HK-2 (cell line): ENCODE data around the gene AXIN1.
"Not testable (repeated sequence)": the region's sequence is repeated elsewhere in the genome, so short reads cannot be mapped to it uniquely, and the experiment has no call there.

ENCODE experiments used
- DNase-seq: peaks from one replicate; pipeline ENCODE4 v3.0.0-alpha.2; 2018; ENCODE audit not compliant: unreplicated experiment

Gene AXIN1

DNA sequence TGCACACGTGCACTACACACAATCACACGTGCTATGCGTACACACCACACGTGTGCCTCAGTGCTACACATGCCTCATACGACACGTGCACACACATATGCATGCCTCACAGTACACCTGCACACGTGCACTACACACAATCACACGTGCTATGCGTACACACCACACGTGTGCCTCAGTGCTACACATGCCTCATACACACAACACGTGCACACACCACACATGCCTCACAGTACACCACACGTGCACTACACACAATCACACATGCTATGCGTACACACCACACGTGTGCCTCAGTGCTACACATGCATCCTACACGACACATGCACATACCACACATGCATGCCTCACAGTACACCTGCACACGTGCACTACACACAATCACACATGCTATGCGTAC is 85.0 kb downstream of the AXIN1 start:
- DNase-seq: not testable (repeated sequence)

DNA sequence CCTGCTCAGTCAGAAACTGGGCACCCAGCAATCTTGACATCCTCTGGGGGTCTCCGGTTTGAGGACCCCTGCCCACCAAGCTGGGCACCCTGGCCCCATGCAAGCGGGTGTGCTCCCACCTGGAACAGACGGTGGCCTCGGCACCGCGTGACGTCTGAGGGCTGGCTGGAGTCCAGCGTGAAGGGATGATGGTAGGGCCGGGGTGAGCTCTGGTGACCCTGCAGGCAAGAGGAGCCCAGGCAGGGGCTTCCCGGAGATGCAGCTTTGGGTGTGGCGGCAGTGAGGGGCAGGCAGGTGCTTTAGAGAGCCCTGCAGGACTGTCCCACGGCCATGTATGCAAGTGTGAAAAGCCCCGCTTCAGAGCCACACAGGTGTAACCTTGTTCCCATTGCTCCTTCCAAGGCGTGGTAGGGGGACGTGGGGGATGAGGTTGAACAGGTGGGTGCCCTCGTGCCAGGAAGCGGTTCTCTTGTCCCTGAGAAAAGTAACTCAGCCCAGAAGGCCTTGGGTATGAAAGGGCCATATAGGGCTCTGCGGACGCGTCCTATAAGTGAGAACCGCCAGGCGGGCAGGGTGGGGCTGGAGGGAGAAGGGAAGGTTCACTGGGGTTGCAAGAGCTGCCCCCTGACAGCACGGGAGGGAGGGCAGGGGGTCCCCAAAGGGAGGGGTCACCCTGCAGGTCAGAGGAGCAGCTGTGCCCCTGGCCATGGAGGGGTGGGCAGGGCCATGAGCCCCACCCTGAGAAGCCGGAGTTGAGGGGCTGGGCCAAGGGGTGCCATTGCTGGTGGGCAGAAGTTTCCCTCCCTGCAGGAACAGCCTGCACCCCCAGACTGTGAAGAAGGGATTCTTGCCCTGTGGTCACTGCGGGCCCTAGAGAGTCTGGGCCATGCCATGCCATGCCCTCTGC is 86.0 kb downstream of the AXIN1 start:
- no peak for DNase-seq

GRCh38 chr16:265711-266110 is 86.8 kb downstream of the AXIN1 start:
- no peak for DNase-seq

- DNase-seq: no peak
These were observed 87.5 kb downstream of the AXIN1 start for GRCh38 chr16:265002-265529.

GRCh38 chr16:264440-264951 is 88.0 kb downstream of the AXIN1 start:
- no peak for DNase-seq

DNA sequence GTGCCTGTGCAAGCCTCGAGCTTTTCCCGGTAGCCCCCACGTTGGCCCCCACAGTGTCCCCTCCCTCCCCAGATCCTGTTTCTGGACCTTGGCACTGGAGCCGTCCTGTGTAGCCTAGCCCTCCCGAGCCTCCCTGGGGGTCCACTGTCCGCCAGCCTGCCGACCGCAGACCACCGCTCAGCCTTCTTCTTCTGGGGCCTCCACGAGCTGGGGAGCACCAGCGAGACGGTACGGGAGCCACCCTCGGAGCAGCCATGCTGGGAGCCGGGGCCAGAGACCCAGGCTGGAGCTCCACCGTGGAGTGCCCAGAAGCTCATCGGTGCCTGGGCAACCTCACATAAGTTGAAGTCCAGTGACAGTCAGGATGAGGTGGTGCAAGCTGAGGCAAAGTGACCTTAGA is 88.6 kb downstream of the AXIN1 start:
- DNase-seq: no peak

- no peak for DNase-seq
These were observed 89.2 kb downstream of the AXIN1 start for GRCh38 chr16:263182-263774.

DNA sequence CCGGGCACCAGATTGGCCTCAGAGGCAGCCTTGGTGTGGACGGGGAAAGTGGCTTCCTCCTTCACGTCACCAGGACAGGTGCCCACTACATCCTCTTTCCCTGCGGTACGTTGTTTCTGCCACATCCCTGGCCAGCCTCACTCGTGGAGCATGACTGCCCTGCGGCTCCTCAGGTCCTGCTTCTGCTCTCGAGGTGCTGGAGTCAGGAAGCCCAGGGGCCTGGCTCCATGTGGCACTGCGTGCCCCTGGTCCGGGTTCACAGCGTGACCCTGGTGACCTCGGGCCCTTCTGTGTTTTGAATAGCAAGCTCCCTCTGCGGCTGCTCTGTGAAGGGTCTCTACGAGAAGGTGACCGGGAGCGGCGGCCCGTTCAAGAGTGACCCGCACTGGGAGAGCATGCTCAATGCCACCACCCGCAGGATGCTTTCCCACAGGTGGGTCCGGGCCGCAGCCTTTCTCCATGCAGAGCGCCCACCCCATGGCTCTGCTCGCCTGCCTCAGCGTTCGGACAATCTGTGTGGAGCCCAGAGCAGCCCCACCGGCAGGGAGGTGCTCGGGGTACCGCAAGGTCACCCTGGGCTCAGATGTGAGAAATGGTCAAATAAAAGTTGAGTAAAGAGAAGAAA is 90.3 kb downstream of the AXIN1 start:
- DNase-seq: no peak

DNA sequence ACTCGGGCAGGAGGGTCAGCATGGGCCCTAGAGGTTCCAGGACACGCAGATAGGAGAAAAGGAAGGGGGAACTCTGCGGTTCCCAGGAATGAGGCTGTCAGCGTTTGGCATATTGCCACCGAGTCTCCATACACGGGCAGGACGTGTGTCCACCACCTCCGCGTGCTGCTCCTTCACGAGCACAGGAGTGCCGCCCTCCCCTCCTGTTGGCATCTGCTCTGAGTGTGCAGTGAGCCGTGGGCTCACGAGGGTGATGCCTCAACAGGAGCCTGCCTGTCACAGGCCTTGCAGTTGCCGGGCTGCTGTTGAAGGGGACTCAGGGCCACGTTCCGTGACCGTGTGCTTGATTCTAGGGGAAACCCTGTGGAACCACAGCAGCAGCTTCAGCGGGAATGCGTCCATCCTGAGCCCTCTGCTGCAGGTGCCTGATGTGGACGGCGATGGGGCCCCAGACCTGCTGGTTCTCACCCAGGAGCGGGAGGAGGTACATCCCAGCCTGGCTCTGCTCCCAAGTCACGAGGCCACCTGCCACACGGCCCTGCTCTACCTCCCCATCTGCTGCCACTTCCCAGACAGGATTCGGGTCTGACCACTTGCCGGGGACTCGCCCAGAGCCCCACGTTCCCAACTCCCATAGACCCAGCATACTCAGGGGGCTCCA is 91.4 kb downstream of the AXIN1 start:
- DNase-seq: no peak

- DNase-seq: no peak
These were observed 92.2 kb downstream of the AXIN1 start for GRCh38 chr16:260326-260725.

- DNase-seq: no peak
These were observed 92.7 kb downstream of the AXIN1 start for GRCh38 chr16:259814-260253.

DNA sequence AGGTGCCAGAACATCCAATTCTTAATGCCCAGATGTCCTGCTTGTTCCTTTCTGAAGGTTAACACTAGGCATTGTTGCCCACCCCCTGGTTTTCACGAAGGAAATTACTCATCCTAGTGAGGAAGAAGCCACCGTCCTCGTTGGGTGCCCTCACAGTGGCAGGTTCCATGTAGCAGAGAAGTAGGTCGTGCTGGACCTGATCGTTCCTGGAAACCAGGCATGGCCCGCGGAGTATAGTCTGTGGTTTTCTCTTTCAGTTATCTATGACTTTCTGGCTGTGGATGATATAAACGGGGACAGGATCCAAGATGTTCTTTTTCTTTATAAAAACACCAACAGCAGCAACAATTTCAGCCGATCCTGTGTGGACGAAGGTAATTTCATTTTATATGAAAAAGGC is 93.3 kb downstream of the AXIN1 start:
- DNase-seq: no peak

- not testable (repeated sequence) for DNase-seq
These were observed 94.4 kb downstream of the AXIN1 start for GRCh38 chr16:258091-258490.

- DNase-seq: no peak
These were observed 97.3 kb downstream of the AXIN1 start for GRCh38 chr16:255183-255582.

- no peak for DNase-seq
These were observed 98.1 kb downstream of the AXIN1 start for GRCh38 chr16:254461-254860.

DNA sequence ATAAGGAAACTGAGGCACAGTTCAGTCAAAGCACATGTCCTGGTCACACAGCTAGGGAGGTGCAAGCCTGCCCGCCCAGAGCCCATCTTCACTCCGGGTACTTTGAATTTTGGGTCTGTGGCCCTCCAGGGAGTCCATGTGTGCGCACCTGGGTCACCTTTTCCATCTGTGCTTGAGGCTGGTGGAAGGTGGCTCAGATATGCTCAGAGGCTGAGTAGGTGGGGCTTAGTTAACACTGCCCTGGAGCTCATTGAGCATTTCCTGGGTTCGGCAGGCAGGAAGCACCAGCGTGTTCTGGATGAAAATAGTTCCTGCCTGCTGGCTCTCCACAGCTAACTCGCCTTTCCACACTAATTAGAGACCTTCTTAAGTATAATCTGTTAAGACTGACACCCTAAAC is 98.7 kb downstream of the AXIN1 start:
- no peak for DNase-seq

- DNase-seq: no peak
These were observed 99.9 kb downstream of the AXIN1 start for GRCh38 chr16:252366-253337.

DNA sequence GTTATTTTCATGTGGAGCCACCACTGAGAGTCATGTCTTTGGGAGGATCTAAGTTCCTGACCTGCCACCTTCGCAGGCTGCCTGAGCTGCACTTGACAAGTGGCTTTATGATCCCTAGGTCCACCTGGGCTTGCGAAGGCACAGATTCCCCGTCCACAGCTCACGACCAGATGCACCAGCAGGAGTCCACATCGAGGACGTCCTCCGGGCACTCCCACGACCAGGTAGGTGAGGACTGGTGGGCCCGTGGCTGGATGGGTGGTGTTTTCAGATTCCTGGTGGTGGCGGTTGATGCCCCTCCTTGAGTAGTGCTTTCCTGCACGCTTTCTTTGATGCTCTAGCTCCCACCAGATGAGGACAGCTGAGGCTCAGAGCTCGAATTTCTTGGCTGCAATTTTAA is 103.1 kb downstream of the AXIN1 start:
- DNase-seq: no peak

GRCh38 chr16:247027-247426 is 105.5 kb downstream of the AXIN1 start:
- DNase-seq: no peak

DNA sequence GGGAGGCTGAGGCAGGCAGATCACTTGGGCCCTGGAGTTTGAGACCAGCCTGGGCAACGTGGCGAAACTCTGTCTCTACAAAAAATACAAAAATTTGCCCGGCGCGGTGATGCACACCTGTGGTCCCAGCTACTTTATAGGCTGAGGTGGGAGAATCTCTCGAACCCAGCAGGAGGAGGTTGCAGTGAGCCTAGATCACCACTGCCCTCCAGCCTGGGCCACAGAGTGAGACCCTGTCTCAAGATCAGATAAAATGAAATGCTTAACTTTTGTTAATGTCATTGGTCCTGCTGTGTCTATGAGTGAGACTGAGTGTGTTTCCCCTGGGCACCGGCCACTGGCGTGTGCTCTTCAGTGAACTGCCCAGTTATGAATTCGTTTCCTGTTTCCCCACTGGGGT is 107.4 kb downstream of the AXIN1 start:
- DNase-seq: no peak

GRCh38 chr16:243348-243747 is 109.2 kb downstream of the AXIN1 start:
- no peak for DNase-seq
